ENCODE measurements around the gene HK1.

DNA sequence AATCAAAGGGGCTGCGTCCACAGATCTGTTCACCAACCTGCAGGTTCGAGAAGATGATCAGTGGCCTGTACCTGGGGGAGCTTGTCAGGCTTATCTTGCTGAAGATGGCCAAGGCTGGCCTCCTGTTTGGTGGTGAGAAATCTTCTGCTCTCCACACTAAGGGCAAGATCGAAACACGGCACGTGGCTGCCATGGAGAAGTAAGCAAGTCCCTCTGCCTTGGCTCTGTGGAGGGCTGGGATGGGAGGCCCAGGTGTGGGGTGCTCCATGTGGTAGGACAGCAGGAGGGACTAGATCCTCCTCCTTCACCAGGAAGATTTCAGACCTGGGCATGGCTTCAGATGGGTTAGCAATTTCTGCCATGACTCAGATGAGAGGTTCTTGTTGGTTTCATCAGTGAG, 32.3 kb upstream of the HK1 start:
- TF ChIP-seq MTA1 (CRISPR knock-in tag; IDR thresholded peaks at IDR 0.05; ENCODE audit: borderline replicate concordance) (no peak), MXI1 (IDR thresholded peaks at IDR 0.05; ENCODE audit: borderline replicate concordance, low read depth, low read length) (no peak), NR2C2 (CRISPR knock-in tag; IDR thresholded peaks at IDR 0.05; ENCODE audit: borderline replicate concordance) (no peak), KAT7 (CRISPR knock-in tag; IDR thresholded peaks at IDR 0.05; ENCODE audit: borderline replicate concordance) (no peak), JDP2 (CRISPR knock-in tag; IDR thresholded peaks at IDR 0.05; ENCODE audit: borderline replicate concordance) (no peak), ZNF205 (CRISPR knock-in tag; IDR thresholded peaks at IDR 0.05) (no peak), FOXJ3 (CRISPR knock-in tag; IDR thresholded peaks at IDR 0.05; ENCODE audit: borderline replicate concordance) (no peak), FOXM1 (CRISPR knock-in tag; IDR thresholded peaks at IDR 0.05) (no peak), ZFP36L2 (CRISPR knock-in tag; IDR thresholded peaks at IDR 0.05) (no peak), ZNF232 (CRISPR knock-in tag; IDR thresholded peaks at IDR 0.05; ENCODE audit: borderline replicate concordance) (no peak), KDM4B (CRISPR knock-in tag; IDR thresholded peaks at IDR 0.05) (no peak)

All from HepG2 (cell line).